Ishikawa (cell line): ENCODE results near the gene SLC7A1.

Experiments
- CREB1 ChIP-seq: IDR thresholded peaks from 2 replicates; pipeline ENCODE4 v1.6.1; 2012; ENCODE audit warnings: low read depth
- EP300 ChIP-seq: IDR thresholded peaks from 2 replicates; pipeline ENCODE4 v1.6.1; 2012; ENCODE audit warnings: borderline replicate concordance
- FOXM1 ChIP-seq: IDR thresholded peaks from 2 replicates; pipeline ENCODE4 v1.6.1; 2012; ENCODE audit warnings: low read depth, borderline replicate concordance
- MAX ChIP-seq: IDR thresholded peaks from 2 replicates; pipeline ENCODE4 v1.6.1; 2012
- RAD21 ChIP-seq: IDR thresholded peaks from 2 replicates; pipeline ENCODE4 v1.6.1; 2012; ENCODE audit warnings: low read depth
- REST ChIP-seq: IDR thresholded peaks from 2 replicates; pipeline ENCODE4 v1.6.1; 2012; ENCODE audit warnings: low read depth, mild to moderate bottlenecking
- TAF1 ChIP-seq: IDR thresholded peaks from 2 replicates; pipeline ENCODE4 v1.6.1; 2012; ENCODE audit warnings: low read depth, mild to moderate bottlenecking
- TEAD4 ChIP-seq: IDR thresholded peaks from 2 replicates; pipeline ENCODE4 v1.6.1; 2012
- YY1 ChIP-seq: IDR thresholded peaks from 2 replicates; pipeline ENCODE4 v1.6.1; 2012; ENCODE audit warnings: low read depth

GRCh38 chr13:29527511-29527910 is 68.0 kb downstream of the SLC7A1 start:
- TF ChIP-seq YY1: no peak
- no peak for TF ChIP-seq TAF1
- TF ChIP-seq RAD21: no peak
- TF ChIP-seq REST: no peak
- TF ChIP-seq MAX: no peak
- no peak for TF ChIP-seq TEAD4
- no peak for TF ChIP-seq EP300
- no peak for TF ChIP-seq FOXM1
- no peak for TF ChIP-seq CREB1
